ENCODE measurements around the gene WDR18.

DNA sequence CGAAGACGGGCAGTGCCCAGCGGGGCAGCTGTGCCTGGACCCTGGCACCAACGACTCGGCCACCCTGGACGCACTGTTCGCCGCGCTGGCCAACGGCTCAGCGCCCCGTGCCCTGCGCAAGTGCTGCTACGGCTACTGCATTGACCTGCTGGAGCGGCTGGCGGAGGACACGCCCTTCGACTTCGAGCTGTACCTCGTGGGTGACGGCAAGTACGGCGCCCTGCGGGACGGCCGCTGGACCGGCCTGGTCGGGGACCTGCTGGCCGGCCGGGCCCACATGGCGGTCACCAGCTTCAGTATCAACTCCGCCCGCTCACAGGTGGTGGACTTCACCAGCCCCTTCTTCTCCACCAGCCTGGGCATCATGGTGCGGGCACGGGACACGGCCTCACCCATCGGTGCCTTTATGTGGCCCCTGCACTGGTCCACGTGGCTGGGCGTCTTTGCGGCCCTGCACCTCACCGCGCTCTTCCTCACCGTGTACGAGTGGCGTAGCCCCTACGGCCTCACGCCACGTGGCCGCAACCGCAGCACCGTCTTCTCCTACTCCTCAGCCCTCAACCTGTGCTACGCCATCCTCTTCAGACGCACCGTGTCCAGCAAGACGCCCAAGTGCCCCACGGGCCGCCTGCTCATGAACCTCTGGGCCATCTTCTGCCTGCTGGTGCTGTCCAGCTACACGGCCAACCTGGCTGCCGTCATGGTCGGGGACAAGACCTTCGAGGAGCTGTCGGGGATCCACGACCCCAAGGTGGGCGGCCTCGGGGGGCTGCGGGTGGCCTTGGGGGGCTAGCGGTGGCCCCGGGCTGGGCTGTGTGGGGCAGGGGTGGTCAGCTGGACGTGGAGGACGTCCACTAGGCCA, 20.9 kb downstream of the WDR18 start:
- TF ChIP-seq, protein P1, sequence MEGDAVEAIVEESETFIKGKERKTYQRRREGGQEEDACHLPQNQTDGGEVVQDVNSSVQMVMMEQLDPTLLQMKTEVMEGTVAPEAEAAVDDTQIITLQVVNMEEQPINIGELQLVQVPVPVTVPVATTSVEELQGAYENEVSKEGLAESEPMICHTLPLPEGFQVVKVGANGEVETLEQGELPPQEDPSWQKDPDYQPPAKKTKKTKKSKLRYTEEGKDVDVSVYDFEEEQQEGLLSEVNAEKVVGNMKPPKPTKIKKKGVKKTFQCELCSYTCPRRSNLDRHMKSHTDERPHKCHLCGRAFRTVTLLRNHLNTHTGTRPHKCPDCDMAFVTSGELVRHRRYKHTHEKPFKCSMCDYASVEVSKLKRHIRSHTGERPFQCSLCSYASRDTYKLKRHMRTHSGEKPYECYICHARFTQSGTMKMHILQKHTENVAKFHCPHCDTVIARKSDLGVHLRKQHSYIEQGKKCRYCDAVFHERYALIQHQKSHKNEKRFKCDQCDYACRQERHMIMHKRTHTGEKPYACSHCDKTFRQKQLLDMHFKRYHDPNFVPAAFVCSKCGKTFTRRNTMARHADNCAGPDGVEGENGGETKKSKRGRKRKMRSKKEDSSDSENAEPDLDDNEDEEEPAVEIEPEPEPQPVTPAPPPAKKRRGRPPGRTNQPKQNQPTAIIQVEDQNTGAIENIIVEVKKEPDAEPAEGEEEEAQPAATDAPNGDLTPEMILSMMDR (IDR thresholded peaks at IDR 0.05), result no peak
- TF ChIP-seq POLR2AphosphoS5 (IDR thresholded peaks at IDR 0.05; ENCODE audit: low read depth, low read length) (no peak), TCF7L2 (IDR thresholded peaks at IDR 0.05; ENCODE audit: low read depth, low read length) (no peak)
